Esophagus squamous epithelium (tissue), 5 donors: Measurements from ENCODE around the gene SFPQ. TPM values are rescaled to one million over a fixed set of nuclear protein-coding genes. Genes with fewer than 3 reads are reported as not detected.

Source experiments
- DNase-seq: peaks from one replicate; lab custom pipeline; 2025; lab: John Stamatoyannopoulos, UW
- H3K27ac ChIP-seq, 4 donors: fragments of 200-600 bp; sonication (generic); one replicate each; pipeline ENCODE4 v1.5.1; 2016 to 2019; ENCODE audit warnings: mild to moderate bottlenecking in 1 of 4
- H3K27me3 ChIP-seq, 4 donors: fragments of 200-600 bp; sonication (generic); 1 replicate in 3 of 4; 2 replicates in 1 of 4; pipeline versions ENCODE4 v1.5.1 to v1.6.0; 2017 to 2021; ENCODE audit warnings: antibody characterized with exemption in 1 of 4
- H3K36me3 ChIP-seq, 3 donors: fragments of 200-600 bp; sonication (generic); one replicate each; pipeline ENCODE4 v1.5.1; 2016 to 2019
- H3K4me1 ChIP-seq, 3 donors: fragments of 200-600 bp; sonication (generic); one replicate each; pipeline ENCODE4 v1.5.1; 2017 to 2019
- H3K4me3 ChIP-seq, 4 donors: fragments of 200-600 bp; sonication (generic); 1 replicate in 3 of 4; 2 replicates in 1 of 4; pipeline ENCODE4 v1.5.1; 2016 to 2019; ENCODE audit warnings: mild to moderate bottlenecking in 2 of 4, moderate library complexity in 1 of 4
- H3K9me3 ChIP-seq, 3 donors: fragments of 200-600 bp; sonication (generic); one replicate each; pipeline ENCODE4 v1.5.1; 2016 to 2019
- POLR2A ChIP-seq, 4 donors: fragments of 450-650 bp; IDR thresholded peaks; one replicate each; pipeline ENCODE4 v1.6.1; 2017; ENCODE audit warnings: antibody characterized with exemption in 4 of 4, mild to moderate bottlenecking in 4 of 4, moderate library complexity in 3 of 4
- WGBS, 2 donors: methylation state at CpG; one replicate each; pipeline ENCODE4 v1.1.5; 2018; 5-methylcytosine and 5-hydroxymethylcytosine counted together
- intact Hi-C: fragments of 100-400 bp; cut with DNase I; formaldehyde crosslinking; loops from one replicate; pipeline ENCODE4 v1.15.0; 2022
- small RNA-seq, 4 donors: library from RNA; depleted of rRNA; stranded (forward); fragments of <200 nt; gene quantifications; one replicate each; pipeline ENCODE3, GENCODE V24; 2016
- total RNA-seq, 4 donors: library from RNA; depleted of rRNA; stranded (reverse); fragments of >200 nt; gene quantifications; one replicate each; pipeline ENCODE4 v1.1.0, GENCODE V29; 2016
- TF ChIP-seq, protein P1 (sequence below), 6 experiments: fragments of 450-650 bp in 4 of 6; fragments of 200-600 bp in 2 of 6; sonication (generic) in 2 of 6; IDR thresholded peaks; one replicate each; pipeline ENCODE4 v1.5.1; 2016 to 2019; ENCODE audit warnings: antibody characterized with exemption in 6 of 6, mild to moderate bottlenecking in 4 of 6, moderate library complexity in 4 of 6
- donor health status: DM: yes; HTN: yes; CAD: no.

Gene SFPQ
- total RNA-seq, 4 donors from 2014 or later: 99.6 to 222 (median 155) TPM

DNA sequence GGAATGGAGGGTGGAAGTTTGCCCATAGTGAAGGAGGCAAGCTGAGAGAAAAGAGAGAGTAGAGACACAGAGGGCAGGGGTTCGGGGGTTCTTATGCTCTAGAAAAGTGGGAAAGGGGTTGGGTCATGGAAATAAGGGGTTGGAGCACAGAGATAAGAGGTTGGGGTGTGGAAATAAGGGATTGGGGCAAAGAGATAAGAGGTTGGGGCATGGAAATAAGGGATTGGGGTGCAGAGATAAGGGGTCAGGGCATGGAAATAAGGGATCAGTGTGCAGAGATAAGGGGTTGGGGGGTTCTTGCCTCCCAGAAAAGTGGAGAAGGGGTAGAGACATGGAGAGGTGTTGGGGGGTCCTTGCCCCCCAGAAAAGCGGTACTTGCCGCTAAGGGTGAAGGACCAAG, 56.2 kb downstream of the SFPQ start:
- no peak overlapping the region for H3K27ac ChIP-seq
- no peaks in the 10 kb centered on the region for H3K9me3 ChIP-seq
- TF ChIP-seq, protein P1, sequence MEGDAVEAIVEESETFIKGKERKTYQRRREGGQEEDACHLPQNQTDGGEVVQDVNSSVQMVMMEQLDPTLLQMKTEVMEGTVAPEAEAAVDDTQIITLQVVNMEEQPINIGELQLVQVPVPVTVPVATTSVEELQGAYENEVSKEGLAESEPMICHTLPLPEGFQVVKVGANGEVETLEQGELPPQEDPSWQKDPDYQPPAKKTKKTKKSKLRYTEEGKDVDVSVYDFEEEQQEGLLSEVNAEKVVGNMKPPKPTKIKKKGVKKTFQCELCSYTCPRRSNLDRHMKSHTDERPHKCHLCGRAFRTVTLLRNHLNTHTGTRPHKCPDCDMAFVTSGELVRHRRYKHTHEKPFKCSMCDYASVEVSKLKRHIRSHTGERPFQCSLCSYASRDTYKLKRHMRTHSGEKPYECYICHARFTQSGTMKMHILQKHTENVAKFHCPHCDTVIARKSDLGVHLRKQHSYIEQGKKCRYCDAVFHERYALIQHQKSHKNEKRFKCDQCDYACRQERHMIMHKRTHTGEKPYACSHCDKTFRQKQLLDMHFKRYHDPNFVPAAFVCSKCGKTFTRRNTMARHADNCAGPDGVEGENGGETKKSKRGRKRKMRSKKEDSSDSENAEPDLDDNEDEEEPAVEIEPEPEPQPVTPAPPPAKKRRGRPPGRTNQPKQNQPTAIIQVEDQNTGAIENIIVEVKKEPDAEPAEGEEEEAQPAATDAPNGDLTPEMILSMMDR (IDR thresholded peaks at IDR 0.05): no peak
- no peak for TF ChIP-seq POLR2A (IDR thresholded peaks at IDR 0.05)
- no peaks in the 10 kb centered on the region for H3K27me3 ChIP-seq
- H3K4me1 ChIP-seq: no peaks in the 10 kb centered on the region
- H3K4me3 ChIP-seq: no peak overlapping the region
- WGBS, 2 donors: 97% methylated on average over 3 of the region's 3 CpGs
- no peaks in the 10 kb centered on the region for H3K36me3 ChIP-seq
- intact Hi-C loops: no loop called here
- DNase-seq: no peak

Small RNA genes lying within 50 kb of the gene (small RNA-seq; reads per million reads assigned to genes)
- 0 reads per million in 4 donors for gene RF00019

Other genes with a start within 250 kb of the SFPQ start
- 10 to 100 TPM in 2 of 4 donors, 1 to 10 TPM in 2; 3.3 to 28.0 (median 16.1) TPM for gene TMEM35B, start 207.8 kb downstream of the SFPQ start, total RNA-seq
- 10 to 100 TPM in 3 of 4 donors, 1 to 10 TPM in 1; 9.7 to 23.8 (median 15.5) TPM for gene ZMYM6, start 161.2 kb downstream of the SFPQ start, total RNA-seq
- gene ZMYM1, start 113.8 kb downstream of the SFPQ start, total RNA-seq: 10 to 100 TPM; 10.6 to 18.1 (median 11.9) TPM
- 10 to 100 TPM; 10.6 to 33.8 (median 25.6) TPM for gene ZMYM4, start 75.6 kb upstream of the SFPQ start, total RNA-seq